ENCODE measurements around the gene DYNLL1.

DNA sequence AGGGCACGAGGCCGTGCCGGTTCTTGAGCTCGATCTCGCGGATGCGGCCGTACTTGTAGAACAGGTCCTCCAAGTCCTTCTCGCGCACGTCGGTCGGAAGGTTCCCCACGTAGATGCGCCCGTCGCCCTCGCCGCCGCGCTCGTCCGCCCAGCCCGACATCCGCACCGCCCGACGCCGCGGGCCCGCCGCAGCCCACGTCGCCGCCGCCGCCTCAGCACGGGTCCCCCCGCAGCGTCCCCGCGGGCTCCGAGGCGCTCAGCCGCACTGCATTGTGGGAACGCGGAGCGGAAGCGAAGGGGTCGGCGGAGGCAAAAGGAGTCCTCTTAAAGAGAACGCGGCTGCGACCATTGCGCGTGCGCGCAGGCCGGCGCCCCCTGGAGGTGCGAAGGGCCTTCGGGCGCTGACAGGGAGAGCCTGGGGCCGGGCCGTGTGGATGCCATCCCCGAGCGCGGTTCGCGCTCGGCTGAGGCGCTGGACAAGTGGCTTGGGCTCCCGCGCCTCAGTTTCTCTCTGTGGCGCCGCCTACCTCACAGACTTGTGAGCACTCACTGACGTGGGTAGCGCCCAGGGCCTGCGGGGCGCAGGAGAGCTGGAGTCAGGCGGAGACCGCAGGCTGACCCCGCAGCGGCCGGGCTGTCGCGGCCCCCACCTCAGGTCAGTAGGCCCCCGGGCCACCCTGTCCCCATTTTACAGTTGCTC, 26.3 kb upstream of the DYNLL1 start, which contains the start of gene SRSF9:
- TF ChIP-seq, protein P1, sequence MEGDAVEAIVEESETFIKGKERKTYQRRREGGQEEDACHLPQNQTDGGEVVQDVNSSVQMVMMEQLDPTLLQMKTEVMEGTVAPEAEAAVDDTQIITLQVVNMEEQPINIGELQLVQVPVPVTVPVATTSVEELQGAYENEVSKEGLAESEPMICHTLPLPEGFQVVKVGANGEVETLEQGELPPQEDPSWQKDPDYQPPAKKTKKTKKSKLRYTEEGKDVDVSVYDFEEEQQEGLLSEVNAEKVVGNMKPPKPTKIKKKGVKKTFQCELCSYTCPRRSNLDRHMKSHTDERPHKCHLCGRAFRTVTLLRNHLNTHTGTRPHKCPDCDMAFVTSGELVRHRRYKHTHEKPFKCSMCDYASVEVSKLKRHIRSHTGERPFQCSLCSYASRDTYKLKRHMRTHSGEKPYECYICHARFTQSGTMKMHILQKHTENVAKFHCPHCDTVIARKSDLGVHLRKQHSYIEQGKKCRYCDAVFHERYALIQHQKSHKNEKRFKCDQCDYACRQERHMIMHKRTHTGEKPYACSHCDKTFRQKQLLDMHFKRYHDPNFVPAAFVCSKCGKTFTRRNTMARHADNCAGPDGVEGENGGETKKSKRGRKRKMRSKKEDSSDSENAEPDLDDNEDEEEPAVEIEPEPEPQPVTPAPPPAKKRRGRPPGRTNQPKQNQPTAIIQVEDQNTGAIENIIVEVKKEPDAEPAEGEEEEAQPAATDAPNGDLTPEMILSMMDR (IDR thresholded peaks at IDR 0.05; ENCODE audit: low read depth, low read length, missing input control): peak; percentile 87
- TF ChIP-seq ZBTB33 (IDR thresholded peaks at IDR 0.05) (no peak), ATF3 (IDR thresholded peaks at IDR 0.05) (no peak), TAF1 (conservative IDR thresholded peaks at IDR 0.05) (no peak), MAX (IDR thresholded peaks at IDR 0.05) (peak; percentile 45), JUND (IDR thresholded peaks at IDR 0.05) (no peak), RAD21 (IDR thresholded peaks at IDR 0.05) (peak; percentile 38 to 63), REST (IDR thresholded peaks at IDR 0.05) (no peak), YY1 (IDR thresholded peaks at IDR 0.05) (peak; percentile 83)

Measured in liver (tissue), 3 donors.